ENCODE results near the gene SOX18.

The SOX18 gene

DNA sequence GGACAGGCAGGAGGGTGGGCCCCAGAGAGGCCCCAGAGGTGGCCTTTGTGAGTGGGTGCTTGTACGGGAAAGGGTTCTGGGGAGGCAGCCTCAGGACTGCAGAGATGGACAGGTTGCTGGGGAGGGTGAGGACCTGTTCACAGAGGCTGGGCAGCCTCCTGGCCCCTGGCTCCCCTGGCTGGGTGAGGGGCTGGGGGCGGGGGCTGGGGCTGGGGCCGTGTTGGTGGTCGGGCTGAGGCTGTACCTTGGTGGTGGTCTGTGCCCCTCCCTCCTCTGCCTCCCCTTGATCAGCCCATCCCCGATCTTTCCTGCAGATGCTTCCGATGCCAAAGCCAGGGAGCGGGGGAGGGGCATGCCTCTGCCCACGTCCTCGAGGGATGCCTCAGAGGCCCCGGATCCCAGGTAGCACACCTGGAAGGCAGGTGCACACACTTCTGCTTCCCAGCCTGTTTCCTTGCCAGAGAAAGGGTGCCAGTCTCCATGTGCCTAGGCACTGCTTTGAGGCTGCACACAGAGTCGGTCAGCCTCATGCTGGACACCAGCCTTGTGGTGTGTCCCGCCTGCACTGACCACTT, 18.4 kb upstream of the SOX18 start:
- DNase-seq = no peak

GRCh38 chr20:64067005-64067632, 17.7 kb upstream of the SOX18 start:
- no peak for DNase-seq

DNA sequence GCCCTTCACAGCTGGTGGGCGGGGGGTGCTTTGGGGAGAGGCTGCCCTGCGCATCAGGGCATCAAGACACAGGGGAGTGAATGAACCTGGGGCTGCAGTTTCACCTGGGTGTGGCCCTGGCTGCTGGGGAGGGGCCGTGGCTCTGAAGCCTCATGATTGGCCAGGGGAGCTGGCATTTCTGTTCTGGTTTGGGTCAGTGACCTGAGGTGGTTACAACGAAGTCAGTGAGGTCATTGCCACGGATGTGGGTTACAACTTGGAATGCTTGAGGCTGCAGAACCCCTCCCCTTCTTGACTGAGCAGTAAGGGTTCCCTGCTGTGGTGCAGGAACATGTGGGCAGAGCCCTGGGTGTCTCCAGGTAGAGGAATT, 16.5 kb upstream of the SOX18 start:
- DNase-seq = peak; percentile 76

DNA sequence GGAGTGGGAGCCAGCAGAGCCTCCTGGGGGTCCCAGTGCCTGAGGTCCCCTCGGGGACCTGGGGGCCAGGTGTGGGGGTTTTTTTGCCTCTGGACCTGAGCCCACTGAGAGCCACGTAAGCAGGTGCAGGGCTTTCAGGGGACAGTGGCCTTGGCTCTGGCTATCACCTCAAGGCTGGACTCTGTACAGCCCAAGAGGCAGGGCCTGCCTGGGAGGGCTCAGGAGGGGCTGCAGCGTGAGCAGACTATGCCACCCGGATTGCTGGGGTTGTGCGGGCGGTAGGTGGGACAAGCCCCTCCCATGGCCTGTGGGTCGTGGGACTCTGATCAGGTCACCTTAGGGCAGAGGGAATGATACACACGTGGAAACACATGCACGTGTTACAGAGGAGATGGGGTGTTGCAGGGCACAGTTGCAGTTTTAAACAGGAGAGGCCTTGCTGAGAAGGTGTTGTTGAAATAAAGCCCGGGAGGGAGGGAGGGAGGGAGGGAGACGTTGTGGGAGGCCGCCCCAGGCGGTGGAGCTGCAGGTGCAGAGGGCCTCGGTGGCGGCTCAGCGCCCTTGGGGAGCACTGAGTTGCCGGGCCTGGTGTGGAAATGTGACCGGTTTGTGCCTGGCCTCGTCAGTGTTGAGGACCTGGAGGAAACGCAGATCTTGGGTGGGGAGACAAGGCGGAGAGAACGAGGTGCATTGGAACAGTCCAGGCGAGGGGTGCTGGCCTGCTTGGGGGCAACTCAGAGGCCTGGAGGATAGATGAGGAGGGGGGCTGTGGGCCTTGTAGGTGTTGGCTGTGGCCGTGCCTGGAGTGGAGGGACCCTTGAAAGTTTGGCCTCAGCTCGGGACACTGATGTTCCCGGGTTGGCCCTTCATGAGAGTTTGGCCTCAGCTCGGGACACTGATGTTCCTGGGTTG, 15.9 kb upstream of the SOX18 start:
- no peak for DNase-seq

DNA sequence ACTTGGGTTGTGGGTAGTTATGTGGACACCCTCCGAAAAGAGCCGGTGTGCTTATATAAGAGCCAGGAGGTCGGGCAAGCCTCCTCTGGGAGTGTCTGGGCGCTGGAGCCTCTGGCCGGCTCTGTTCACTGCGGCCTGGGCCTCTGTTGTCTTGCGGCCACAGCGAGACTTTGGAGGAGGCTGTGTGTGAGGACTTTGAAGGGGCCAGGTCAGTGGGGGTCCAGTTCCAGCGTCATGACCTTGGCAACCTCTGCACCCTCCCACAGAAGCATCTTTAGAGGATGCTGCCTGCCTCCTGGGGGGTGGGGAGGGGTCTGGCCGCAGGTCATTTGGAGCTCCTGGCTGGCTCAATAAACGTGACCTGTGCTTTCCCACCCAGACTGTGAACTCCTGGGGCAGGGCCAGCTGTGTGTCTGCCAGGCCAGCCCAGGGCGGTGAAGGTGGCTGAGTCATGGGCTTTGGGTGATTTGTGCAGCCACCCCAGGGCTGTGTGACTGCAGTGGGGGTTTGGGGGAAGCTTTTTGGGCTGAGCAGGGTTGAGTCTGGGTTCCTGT, 14.8 kb upstream of the SOX18 start:
- no peak for DNase-seq

DNA sequence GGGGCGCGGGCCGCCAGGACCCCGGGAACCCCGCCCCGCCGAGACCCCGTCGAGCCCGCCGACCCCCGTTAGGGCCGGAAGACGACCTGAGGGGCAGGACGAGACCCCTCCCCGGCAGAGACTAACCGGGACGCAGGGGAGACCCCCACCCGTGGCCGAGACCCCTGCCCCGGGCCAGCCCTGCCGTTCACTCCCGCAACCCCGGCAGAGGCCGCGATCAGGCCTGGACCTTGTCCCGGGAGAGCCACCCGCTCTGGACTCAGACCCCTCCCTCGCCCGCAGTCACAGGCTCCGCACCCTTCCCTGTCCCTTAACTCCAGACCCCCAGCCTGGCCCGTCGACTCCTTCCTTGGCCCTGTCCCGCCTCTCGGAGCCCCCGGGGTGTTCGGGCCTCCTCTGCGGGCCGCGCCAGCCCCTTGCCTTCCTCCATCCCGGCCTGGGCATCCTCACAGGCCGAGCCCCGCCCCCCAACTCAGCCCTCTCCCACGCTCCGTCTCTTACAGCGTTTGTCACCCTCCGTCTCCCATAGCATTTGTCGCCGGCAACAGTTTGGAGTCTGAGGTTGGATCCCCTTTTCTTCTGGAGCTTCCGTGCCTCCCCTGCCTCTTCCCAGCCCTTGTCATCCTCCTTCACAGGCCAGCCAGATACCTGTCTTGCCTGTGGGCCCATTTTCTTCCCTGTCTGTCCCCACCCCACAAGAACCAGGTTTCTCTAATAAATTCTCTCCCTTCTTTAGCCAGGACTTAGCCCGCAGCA, 14.1 kb upstream of the SOX18 start:
- no peak for DNase-seq

- DNase-seq = peak; percentile 94
Measured at GRCh38 chr20:64062596-64063388, 13.4 kb upstream of the SOX18 start, which contains the start of gene TCEA2. TSS of gene TCEA2 (plus strand) at chr20:64063198. CDS start at chr20:64063313, 115 bp downstream.

DNA sequence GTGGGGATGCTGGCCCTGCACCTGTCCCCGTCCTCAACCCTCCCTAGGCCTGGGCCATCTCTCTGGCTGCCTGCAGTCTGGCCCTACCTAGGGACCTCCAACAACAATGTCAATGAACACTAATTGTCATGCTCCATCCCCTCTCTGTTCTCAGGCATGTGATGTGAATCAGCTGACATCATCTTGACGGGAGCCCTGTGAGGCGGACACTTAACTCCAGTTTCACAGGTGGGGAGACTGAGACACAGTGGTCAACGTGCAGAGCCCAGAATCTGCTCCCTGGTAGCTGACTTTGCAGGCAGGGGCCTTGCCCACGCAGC, 12.8 kb upstream of the SOX18 start:
- no peak for DNase-seq

- no peak for DNase-seq
Measured at GRCh38 chr20:64058536-64058935, 9.1 kb upstream of the SOX18 start.

DNA sequence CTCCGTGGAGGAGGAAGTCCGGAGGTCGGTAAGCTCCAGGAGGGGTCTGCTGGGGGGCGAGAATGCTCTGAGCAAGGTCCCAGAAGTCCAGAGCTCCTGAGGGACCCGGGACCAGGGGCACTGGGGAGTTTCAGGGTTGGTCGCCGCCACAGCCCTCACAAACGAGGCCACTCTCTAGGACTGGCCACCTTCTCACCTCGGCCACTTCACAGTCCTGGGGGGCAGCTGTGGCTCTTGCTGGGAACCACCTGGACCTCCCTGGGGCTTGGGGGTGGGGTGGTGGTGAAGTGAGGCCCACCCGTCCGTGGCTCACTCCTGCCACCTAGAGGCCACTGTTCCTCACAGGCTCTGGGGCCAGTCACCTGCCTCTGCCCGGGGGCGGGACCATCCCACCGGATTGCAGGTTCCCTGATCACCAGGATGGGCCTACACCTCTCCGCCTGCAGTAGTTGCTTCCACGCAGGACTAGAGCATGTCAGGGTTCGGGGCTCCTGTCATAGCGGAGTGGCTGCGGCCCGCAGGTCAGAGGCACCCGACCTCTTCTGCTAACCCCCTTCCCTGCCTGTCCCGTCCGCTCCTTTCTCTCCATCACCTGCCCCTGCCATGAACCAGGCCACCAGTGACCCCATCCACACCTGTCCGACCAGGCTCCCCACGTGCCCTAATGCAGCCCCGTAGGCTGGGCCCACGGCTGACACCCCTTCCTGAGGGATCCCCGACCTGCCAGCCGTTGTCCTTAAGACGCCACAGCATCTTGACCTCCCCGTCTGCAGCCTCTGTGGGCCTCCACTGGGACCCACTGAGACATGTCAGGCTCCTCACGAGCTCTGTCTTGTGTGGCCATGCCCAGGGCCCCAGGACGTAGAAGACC, 8.4 kb upstream of the SOX18 start:
- DNase-seq = peak; percentile 79

GRCh38 chr20:64056889-64057627, 7.6 kb upstream of the SOX18 start:
- DNase-seq = no peak

DNA sequence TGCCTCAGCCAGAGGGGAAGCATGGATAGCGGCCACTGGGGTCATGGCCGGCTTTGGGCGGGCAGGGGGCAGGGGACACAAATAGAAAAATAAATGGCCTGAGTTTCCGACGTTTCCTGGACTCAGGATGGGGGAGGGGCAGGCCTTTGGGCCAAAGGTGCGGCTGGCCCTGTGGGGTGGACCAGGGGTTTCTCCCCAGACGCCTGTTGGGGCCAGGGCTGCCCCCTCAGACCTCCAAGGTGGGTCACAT, 7.1 kb upstream of the SOX18 start:
- DNase-seq = no peak

DNA sequence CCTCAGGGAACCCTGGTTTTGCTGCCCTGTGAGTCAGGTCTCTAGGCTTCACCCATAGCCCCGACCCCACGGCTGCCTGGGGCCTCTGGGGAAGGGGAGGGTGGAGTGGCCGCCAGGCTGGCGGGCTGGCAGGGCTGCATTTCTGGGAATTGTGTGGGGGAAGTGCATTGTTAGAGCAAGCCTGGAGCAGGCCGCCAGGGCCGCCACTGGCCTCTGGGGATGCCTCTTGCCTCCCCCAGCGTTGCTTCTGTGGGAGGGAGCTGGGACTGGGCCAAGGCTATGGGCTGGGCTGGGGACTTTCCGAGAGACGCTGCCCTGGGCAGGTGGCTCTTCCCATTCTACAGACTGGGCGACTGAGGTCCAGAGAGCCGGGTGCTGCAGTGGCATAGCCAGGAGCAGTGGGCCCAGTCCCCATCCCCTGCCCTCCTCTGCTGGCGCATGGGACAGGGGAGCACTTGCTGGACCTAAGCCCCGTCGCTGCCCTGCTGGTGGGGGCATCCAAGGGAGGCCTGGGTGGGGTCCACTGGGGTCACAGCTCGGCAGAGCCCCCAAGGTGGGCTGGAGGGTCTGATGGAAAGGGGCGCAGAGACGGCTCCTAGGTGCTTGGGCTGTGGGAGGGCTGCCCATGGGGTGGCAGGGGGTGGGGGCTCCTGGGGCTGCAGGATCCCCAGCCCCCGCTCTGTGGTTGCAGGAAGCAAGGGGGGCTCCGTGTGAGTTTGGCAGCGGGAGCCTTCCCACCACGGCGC, 6.6 kb upstream of the SOX18 start:
- DNase-seq = no peak

- DNase-seq = no peak
Measured at GRCh38 chr20:64055396-64055892, 6.0 kb upstream of the SOX18 start.

- DNase-seq = no peak
Measured at GRCh38 chr20:64053841-64054661, 4.6 kb upstream of the SOX18 start.

- no peak for DNase-seq
Measured at GRCh38 chr20:64052987-64053840, 3.8 kb upstream of the SOX18 start.

GRCh38 chr20:64052326-64052722, 2.9 kb upstream of the SOX18 start:
- DNase-seq = no peak
